Spinal cord (tissue), 10 donors: Measurements from ENCODE around the gene GSN. TPM values are rescaled to one million over a fixed set of nuclear protein-coding genes. Genes with fewer than 3 reads are reported as not detected.

Experiments
- DNase-seq, 6 donors: peaks; one replicate each; pipeline versions ENCODE4 v3.0.0 to v3.0.0-alpha.2; 2013 to 2015; ENCODE audit warnings: low spot score in 6 of 6, low read depth in 4 of 6
- H3K27ac ChIP-seq: one replicate; pipeline ENCODE4 v1.5.1; 2013; ENCODE audit warnings: low read depth, low read length, control low read depth
- H3K27me3 ChIP-seq: one replicate; pipeline ENCODE4 v1.6.1; 2013; ENCODE audit warnings: low read length; ENCODE audit not compliant: control insufficient read depth, insufficient read depth
- H3K36me3 ChIP-seq: one replicate; pipeline ENCODE4 v1.6.1; 2013; ENCODE audit warnings: low read length; ENCODE audit not compliant: control insufficient read depth, insufficient read depth
- H3K4me1 ChIP-seq: one replicate; pipeline ENCODE4 v1.6.1; 2013; ENCODE audit warnings: low read length; ENCODE audit not compliant: control insufficient read depth, insufficient read depth
- H3K4me3 ChIP-seq: one replicate; pipeline ENCODE4 v1.5.1; 2013; ENCODE audit warnings: low read depth, low read length, control low read depth
- H3K9me3 ChIP-seq: one replicate; pipeline ENCODE4 v1.6.1; 2013; ENCODE audit warnings: low read length; ENCODE audit not compliant: control insufficient read depth, insufficient read depth
- WGBS: methylation state at CpG from one replicate; pipeline ENCODE4 v1.1.5; 2013; ENCODE audit warnings: missing lambda C conversion rate; ENCODE audit not compliant: insufficient coverage; 5-methylcytosine and 5-hydroxymethylcytosine counted together
- polyA plus RNA-seq, 2 donors: library from polyadenylated mRNA; unstranded; fragments of 120-200 nt; gene quantifications; one replicate each; pipeline ENCODE4 v1.2.1, GENCODE V29; 2013; ENCODE audit not compliant: insufficient read length in 2 of 2
- total RNA-seq, 2 donors: library from RNA; depleted of rRNA in 1 of 2; stranded (reverse); fragments of 120-200 nt in 1 of 2; fragments of >200 nt in 1 of 2; gene quantifications; one replicate each; pipeline versions ENCODE4 v1.2.3 to v1.2.4, GENCODE V29; 2013 to 2014
- donor health status: healthy.

GSN gene
- total and polyA plus RNA-seq, 4 donors, result 91.7 to 342 (median 191) TPM

DNA sequence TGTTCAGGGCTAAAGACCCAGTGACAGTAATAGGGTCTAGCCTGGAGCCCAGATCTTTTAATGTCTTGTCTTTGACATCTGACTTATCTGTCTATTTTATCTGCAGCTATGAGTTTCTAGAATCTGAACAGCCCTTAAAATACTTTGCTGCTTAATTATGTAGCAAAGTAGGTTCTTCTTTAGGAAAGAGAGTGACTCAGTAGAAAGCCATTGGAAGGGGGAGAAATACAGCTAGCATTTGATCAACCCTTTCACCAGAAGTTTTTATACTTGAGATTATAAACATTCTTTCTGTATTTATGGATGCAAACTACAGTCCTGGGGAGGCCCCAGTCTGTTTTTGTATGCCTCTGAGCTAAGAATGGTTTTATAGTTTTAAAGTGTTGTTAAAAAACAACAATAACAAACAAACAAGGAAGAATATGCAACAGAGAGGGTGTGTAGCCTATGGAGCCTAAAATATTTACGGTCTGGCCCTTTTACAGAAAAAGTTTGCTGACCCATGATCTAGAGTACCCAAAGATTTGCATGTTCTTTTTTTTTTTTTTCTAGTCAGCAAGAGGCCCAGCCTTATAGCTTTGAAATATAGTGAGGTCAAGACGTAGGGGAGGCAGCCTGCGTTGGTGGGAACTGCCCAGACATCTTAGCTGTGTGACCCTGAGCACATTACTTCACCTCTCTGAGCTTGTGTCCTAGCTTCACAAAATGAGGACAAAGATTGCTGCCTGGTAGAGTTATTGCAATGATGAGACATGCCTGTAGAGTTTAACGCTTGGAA, 9.7 kb downstream of the GSN start:
- Histone ChIP-seq H3K4me1 (peaks cover 43% of the 10 kb centered on the region), H3K9me3 (no peaks in the 10 kb centered on the region), H3K27me3 (no peaks in the 10 kb centered on the region), H3K27ac (peak overlapping the region; percentile 91), H3K4me3 (no peak overlapping the region), H3K36me3 (peaks cover 6% of the 10 kb centered on the region)
- 67% methylated on average over 4 of the region's 4 CpGs for WGBS
- DNase-seq, result no peak

GRCh38 chr9:121278477-121279261, 10.7 kb downstream of the GSN start:
- Histone ChIP-seq H3K4me1 (peaks cover 47% of the 10 kb centered on the region), H3K27me3 (no peaks in the 10 kb centered on the region), H3K4me3 (no peak overlapping the region), H3K9me3 (no peaks in the 10 kb centered on the region), H3K27ac (peak overlapping the region; percentile 91), H3K36me3 (peaks cover 6% of the 10 kb centered on the region)
- WGBS, result 35% methylated on average over 13 of the region's 13 CpGs
- peak in 2 of 6 donors; percentile 71 to 81 for DNase-seq

GRCh38 chr9:121279776-121280388, 11.9 kb downstream of the GSN start:
- 84% methylated on average over 9 of the region's 11 CpGs for WGBS
- H3K9me3 ChIP-seq, result no peaks in the 10 kb centered on the region
- DNase-seq, result no peak
- peaks cover 11% of the 10 kb centered on the region for H3K36me3 ChIP-seq
- H3K27ac ChIP-seq, result peak overlapping the region; percentile 91
- H3K27me3 ChIP-seq, result no peaks in the 10 kb centered on the region
- peaks cover 59% of the 10 kb centered on the region for H3K4me1 ChIP-seq
- H3K4me3 ChIP-seq, result no peak overlapping the region

- H3K9me3 ChIP-seq, result no peaks in the 10 kb centered on the region
- DNase-seq, result no peak
- H3K27me3 ChIP-seq, result no peaks in the 10 kb centered on the region
- H3K4me1 ChIP-seq, result peaks cover 68% of the 10 kb centered on the region
- peak overlapping the region; percentile 73 for H3K27ac ChIP-seq
- 81% methylated on average over 11 of the region's 11 CpGs for WGBS
- H3K4me3 ChIP-seq, result no peak overlapping the region
- peaks cover 12% of the 10 kb centered on the region for H3K36me3 ChIP-seq
These were observed 13.0 kb downstream of the GSN start for GRCh38 chr9:121280715-121281613.

DNA sequence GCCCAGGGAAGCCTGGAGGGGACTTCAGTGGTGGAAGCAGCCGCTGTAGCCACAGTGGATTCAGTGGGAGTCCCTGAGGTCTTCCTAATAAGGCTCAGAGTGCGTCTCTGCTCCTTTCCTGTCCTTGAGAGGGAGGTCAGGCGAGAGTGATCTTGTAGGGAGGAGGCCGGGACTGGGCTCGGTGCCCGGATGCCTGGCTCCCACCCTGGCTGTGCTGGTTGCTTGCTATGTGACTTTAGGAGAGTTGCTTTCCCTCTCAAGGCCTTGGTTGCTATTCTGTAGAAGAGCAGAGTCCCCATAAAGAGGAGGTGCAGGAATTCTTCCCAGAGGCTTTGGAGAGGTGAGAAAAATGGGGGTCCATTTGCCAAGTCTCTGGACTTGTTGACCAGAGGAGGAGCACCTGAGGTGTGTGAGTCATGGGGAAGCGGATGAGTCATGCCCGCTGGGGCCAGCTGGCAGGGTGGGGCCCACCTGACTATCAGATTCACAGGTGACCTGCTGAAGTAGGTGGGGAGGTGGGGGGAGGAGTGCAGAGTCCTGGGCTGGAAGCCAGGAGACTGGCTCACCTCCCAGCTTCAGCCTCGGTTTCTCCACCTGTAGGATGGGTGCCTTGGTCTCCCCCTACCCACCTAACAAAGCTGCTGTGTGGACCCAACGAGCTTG, 13.8 kb downstream of the GSN start:
- DNase-seq, result no peak

DNA sequence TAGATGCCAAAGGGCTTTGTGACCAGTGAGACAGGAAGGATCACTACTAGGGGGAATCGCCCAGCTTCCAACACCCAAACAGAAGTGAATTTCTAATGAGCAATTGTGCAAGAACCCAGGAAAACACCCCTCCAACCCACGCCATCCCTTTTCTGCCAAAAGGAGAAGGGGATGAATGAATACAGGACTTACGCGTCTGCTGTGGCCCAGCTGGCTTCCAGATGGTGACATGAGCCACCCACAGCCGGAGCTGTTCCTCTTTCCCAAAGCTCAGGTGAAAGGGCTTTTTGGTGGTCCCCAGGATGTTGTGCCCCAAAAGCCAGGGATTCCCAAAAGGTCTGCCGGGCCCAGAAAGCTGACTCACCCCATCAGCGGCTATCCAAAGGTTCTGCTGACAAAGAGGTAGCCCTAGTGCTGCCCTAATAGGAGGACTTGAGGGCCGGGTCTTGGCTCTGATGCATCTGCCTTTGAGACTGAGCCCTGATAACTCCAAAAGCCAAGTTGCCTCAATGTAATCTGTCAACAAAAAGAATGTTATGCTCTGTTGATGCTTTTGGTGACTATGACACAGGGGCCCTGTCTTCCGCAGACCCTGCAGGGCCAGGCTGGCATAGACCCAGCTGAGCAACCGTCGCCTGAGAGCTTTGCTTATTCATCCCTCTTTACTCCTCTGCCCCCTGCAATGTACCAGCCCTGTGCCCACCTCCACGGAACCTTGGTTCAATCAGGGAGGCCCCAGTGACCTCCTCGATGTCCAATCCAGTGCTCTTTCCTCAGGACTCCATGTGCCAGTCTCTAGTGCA, 14.5 kb downstream of the GSN start:
- Histone ChIP-seq H3K4me1 (peaks cover 81% of the 10 kb centered on the region), H3K4me3 (no peak overlapping the region), H3K9me3 (no peaks in the 10 kb centered on the region), H3K36me3 (peaks cover 12% of the 10 kb centered on the region), H3K27me3 (no peaks in the 10 kb centered on the region), H3K27ac (peak overlapping the region; percentile 73)
- 34% methylated on average over 9 of the region's 13 CpGs for WGBS
- DNase-seq, result peak in 2 of 6 donors; percentile 56 to 57

More for the DNA sequence above, 13.8 kb downstream of the GSN start:
- Histone ChIP-seq H3K36me3 (peaks cover 12% of the 10 kb centered on the region), H3K27me3 (no peaks in the 10 kb centered on the region), H3K4me3 (no peak overlapping the region), H3K27ac (peak overlapping the region; percentile 73), H3K9me3 (no peaks in the 10 kb centered on the region), H3K4me1 (peaks cover 74% of the 10 kb centered on the region)
- WGBS, result 67% methylated on average over 9 of the region's 10 CpGs

DNA sequence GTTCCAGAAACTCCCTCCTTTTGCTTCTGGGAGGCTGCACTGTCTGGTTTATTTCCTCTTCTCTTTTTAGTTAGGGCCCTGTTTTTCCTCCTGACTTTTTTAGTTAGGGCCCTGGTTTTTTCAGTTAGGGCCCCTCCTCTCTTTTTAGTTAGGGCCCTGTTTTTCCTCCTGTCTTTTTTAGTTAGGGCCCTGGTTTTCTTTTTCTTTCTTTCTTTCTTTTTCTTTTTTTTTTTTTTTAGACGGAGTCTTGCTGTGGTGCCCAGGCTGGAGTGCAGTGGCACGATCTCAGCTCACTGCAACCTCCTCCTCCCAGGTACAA, 15.1 kb downstream of the GSN start:
- no CpG with 5 or more reads among the region's 2 CpGs for WGBS
- Histone ChIP-seq H3K27me3 (no peaks in the 10 kb centered on the region), H3K4me1 (peaks cover 84% of the 10 kb centered on the region), H3K4me3 (no peak overlapping the region), H3K27ac (peak overlapping the region; percentile 73), H3K9me3 (no peaks in the 10 kb centered on the region), H3K36me3 (peaks cover 12% of the 10 kb centered on the region)
- DNase-seq, result no peak

DNA sequence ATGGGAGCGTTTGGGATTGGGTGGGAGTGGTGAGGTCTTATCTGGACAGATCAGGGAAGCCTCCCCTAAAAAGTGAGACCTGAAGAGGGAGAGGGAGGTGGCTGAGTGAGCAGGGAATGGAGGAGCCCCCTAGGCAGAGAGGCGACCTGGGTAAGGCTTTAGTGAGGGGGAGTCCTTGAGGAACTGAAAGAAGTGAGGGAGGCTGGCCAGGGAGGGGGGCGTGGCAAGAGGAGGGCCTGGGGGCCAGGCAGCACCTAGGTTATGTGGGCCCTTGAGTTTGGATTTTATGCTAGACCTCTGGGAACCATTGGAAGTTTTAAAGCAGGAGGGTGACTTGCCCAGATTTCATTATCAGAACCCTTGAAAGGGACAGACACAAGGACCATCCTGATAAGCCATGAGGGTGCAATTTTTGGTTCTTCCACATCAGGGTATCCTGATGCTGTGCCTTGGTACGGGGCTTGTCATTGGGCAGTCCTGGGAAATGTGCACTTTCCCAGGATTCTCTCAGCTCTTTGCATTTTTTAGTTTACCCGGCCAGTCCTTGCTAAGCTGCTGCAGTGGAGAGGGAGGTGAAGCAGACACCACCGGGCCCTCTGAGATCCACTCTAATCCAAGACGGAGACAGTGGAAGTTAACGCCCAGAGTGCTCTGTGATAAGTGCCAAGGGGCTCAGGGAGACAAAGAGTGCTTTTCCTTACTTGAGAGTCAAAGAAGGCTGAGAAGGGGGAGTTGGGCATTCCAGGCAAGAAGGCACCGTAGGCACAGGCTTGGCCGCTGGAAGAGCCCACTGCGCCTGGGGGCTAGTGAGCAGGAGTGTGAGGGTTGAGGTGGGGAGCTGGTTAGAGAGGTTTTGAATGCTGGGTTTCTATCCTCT, 16.1 kb downstream of the GSN start:
- Histone ChIP-seq H3K27me3 (no peaks in the 10 kb centered on the region), H3K36me3 (peaks cover 12% of the 10 kb centered on the region), H3K4me3 (no peak overlapping the region), H3K9me3 (no peaks in the 10 kb centered on the region), H3K4me1 (peaks cover 87% of the 10 kb centered on the region), H3K27ac (peak overlapping the region; percentile 57)
- DNase-seq, result no peak
- WGBS, result 51% methylated on average over 11 of the region's 11 CpGs
